UCSD-AML1 (cell line): ENCODE measurements around the gene ELAVL4.
"Not testable (repeated sequence)": the region's sequence is repeated elsewhere in the genome, so short reads cannot be mapped to it uniquely, and the experiment has no call there.

Experiments
- DNase-seq: peaks from one replicate; lab custom pipeline; 2025; ENCODE audit not compliant: unreplicated experiment; lab: John Stamatoyannopoulos, UW

The ELAVL4 gene

DNA sequence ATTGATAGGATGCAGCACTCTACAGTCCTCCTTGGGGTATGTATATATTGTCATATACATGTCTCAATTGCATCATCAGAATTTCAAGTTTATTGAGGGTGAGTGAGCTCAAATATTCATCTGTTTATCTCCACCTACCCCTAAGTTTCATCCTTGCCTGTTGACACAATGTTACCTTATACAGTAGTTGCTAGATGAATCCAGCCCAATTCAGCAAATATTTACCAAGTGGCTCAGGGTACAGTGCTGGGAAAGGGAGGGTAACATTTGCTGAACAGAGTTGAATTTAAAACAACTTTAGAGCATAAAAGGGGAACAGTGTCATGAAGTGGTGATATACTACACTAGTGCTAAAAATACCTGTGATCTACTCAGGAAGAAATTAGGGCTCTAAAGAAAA, 14.4 kb downstream of the ELAVL4 start:
- no peak for DNase-seq

DNA sequence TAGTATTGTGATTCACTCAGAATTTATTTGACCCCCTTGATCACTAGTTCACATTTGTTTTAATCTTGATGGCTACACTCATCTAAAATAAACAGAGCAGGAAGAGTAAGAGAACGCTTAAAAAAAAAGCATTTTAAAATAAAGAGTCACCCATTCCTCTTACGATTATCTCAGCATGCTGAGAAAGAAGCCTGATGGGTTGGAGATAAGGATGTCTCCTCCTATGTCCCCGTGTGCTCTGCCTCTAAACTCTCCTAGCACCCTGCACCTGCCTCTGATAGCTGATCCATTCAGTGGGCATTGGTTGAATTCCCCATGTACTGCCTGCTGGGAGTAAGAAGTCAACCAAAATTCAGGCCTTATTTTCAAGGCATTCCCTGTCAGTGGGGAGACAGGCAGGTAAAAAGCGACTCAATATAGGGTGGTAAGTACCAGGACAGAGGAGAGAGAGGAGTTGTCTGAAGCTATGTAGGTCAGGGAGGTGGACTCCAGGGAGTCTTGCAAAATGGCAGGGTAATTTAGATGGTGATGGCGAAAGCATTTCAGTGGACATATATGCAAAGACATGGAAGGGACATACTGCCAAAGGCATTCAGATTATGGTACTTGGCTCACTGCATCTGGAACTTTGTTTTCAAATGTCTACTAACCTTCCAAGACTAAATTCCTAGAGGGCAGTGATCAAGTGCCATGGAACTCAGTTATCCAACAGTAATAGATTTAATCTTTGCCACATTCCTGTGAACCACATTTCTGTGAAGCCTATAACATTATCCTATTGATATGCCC, 18.4 kb downstream of the ELAVL4 start:
- no peak for DNase-seq

DNA sequence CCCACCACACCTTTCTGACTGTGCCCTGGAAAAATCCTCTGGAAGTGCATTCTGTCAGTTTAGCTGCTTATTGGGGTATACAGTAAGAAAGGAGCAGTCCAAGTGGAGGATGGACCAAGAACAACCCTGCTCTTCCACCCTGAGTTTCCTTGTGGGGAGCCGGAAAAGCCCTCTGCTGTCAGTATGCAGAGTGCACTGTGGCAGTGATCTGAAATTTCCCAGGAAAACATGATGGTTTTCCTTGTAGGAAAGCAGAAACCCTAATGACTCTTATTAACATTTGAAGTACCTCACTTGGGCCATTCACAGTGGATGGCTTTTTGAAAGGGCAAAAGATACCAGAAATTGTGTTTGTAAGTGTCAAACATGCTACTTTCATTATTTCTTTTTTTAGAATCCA, 20.5 kb downstream of the ELAVL4 start:
- no peak for DNase-seq

- DNase-seq = no peak
These were observed 23.7 kb downstream of the ELAVL4 start for GRCh38 chr1:50132347-50132894.

GRCh38 chr1:50135716-50136115, 27.0 kb downstream of the ELAVL4 start:
- DNase-seq = no peak

DNA sequence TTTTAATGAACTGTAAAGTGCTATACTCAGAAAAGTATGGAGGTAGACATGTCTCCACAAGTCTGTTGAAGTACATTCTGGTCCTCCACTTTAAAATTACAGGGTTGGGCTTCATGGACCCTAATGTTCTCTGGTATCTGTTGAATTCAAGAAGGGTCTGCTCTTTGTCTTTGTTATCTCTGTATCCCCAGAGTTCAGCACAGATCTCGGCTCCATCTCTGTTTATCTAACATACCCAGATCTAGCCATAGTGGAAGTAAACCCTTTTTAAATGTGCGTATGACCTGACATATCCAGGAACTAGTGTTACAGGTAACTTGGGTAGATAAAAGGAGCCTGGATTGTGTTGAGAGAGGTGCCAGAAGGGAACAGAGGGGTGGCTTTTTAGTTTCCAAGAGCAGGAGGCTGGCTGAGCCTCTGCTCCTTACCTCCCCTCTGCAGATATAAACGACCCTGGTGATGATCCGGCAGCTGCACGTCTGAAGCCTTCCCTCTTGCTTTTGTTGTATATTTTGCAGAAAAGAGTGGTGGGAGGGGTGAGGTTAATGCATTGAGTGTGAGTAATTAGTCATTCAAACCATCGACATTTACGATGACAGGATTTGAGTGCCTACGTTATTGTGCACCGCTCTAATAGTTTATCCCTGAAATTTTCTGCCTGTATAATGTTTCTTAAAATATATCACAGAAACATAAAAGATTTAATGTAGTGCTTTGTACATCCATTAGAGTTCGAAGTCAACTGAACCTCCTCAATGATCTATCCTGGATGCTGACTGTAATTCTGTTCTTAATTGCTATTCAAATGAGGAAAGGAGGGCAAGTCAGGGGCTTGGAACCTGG, 30.8 kb downstream of the ELAVL4 start:
- DNase-seq = no peak

GRCh38 chr1:50140182-50140447, 31.4 kb downstream of the ELAVL4 start:
- no peak for DNase-seq

DNA sequence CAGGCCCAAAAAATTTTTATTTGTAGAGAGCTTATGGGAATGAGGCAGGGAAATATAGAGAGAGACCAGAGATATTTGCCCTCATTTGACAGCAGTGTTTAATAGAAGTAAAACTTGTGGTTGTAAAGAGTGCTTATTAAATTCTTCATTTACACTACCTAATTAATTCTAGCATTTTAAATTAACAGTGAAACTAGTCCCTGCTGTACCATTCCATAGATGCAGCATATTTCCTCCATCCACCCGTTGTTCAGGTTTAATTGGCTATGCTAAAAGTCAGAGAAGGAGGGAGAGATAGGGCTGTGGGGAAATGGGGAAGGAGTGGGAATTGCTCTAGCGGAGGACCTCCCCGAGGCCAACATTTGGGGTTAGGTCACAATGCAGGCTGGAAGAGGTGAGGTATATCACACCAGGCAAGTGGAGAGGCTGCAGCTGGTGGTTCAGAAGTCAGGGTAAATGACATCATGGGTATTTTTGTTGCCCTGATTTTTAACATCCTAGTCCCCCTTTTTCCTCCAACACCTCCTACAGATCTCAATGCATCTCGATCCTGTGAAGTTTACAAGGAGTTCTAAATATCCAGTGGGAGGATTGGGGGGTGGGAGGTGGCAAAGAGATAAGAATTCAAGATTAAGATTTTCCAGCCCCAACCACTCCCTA, 38.6 kb downstream of the ELAVL4 start:
- DNase-seq = no peak

GRCh38 chr1:50148142-50148923, 39.6 kb downstream of the ELAVL4 start:
- DNase-seq = no peak

DNA sequence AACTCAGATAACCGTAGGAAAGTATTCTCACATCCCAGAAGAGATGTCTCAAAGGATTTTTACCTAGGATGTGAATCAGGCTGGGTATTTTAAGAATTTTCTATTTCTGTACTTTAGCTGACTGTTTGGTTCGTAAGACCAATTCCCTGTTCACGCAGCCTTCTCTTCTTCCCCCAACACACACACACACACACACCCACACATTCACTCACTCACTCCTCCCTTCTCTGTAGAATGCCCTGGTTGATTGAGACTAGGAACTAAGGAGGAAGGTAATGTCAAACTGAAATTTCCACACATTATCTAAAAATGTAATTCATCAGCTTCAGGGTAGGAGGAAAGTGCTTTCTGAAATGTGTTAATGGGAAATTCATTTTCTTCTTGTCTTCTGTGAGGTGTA, 43.5 kb downstream of the ELAVL4 start:
- DNase-seq = no peak

- no peak for DNase-seq
These were observed 46.8 kb downstream of the ELAVL4 start for GRCh38 chr1:50155541-50155940.

DNA sequence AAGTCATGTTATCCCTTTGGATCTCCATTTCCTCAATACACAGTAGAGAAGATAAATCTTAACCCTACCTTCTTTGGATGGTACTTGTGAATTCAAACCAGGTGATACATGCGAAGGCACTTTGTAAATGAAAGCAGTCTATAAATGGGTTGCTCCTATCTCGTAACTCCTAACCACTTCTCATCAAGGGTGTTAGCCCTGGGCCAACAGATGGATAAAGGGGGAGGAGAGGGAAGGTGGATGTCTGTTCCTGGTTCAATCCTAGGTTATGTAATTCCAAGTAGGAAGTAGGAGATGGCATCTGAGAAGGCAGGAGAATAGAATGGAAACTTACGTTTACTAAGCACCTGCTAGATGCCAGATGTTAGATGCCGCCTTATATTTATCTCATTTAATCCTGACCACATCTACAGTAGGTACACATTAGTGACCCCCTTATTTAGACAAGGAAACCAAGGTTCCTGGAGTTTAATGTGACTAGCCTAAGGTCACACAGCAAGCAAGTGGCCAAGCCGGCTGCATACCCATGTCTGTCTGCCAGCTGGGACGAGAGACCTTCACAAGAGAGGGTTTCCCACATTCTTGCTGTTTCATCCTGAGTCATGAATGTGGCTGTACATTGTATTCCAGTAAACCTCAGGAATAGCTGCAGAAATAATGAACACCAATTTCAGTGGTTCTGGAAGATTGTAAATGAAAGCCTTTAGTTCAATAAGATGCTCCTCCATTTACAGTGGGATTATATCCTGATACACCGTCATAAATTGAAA, 47.7 kb downstream of the ELAVL4 start:
- DNase-seq = no peak

DNA sequence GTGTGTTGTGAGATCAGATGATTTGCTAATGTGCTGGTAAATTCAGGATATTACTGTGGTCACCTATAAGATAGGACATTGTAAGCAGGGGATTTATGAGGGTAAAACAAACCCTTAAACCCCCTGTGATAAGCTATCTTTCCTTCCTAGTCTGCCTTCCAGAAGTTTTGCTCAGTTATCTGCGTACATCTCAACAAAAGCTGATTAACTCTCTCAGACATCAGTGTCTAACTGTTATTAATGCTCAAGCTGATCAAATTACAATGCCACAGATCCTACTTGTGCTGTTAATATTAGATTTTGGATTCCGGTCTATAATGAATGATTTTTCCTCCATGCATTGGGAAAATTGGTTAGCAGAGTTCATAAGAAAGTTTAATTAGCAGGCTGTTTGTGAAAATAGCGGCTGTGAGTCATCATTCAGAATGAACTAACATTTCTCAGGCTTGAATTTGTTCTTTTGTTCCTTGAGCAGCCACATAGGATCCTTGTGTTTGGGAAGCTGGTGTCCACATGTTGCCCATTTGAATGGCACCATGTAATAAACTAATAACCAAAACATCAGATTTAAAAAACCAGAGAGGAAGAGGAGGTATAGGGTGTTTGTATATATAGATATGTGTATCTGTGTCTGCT, 48.7 kb downstream of the ELAVL4 start:
- DNase-seq = no peak

GRCh38 chr1:50158421-50158820, 49.7 kb downstream of the ELAVL4 start:
- DNase-seq = no peak

- DNase-seq = no peak
These were observed 55.0 kb downstream of the ELAVL4 start for GRCh38 chr1:50163680-50164079.

DNA sequence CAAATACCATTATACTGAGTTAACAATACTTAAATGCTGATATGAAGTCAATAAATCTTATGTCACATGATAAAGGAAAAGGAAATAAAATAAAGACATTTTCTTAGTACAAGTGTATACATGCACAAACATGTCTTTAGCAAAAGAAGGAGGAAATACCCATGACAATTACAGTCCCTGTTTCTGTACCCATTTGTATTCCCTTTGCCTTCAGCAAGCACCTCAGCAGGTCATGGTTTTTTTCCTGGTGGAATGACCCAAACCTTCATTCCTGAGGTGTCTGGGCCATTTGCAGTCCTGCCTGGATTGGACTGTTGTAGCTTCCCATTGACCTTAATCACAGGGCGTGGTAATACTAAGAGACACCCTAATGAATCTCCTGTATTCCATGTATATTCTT, 57.6 kb downstream of the ELAVL4 start:
- DNase-seq = not testable (repeated sequence)

- no peak for DNase-seq
These were observed 63.6 kb downstream of the ELAVL4 start for GRCh38 chr1:50172299-50172698.

DNA sequence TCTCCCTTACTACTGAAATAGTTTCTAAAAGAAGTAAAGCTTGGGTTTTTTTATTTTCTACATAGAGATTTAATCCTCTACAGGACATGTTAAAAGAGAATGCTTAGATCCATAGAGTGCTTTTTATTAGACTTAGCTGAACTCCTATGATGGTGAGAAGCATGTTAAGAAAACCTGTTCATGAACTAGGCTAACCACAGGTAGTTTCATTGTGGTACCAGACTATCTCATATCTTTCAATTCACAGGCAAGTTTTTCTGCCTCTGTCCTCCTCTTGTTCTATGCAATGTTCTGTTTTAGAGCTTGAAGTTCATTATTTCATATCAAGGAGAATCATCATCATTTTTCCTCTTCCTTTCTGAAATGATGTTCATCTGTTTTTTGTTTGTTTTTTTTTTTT, 65.4 kb downstream of the ELAVL4 start:
- no peak for DNase-seq

GRCh38 chr1:50175719-50176639, 67.3 kb downstream of the ELAVL4 start:
- DNase-seq = no peak
